Keratinocyte (primary cell): ENCODE measurements around the gene RASGEF1C. TPM values are rescaled to one million over a fixed set of nuclear protein-coding genes. Genes with fewer than 3 reads are reported as not detected.

Source experiments
- DNase-seq: peaks from one replicate; pipeline ENCODE4 v3.0.0-alpha.2; 2011; ENCODE audit warnings: low read depth, missing footprints, low spot score
- FAIRE-seq: peaks from 2 replicates; lab custom pipeline; 2011; peaks lifted over from hg19 to GRCh38; lab: Jason Lieb, UNC
- H2AFZ ChIP-seq: 2 replicates; pipeline ENCODE4 v1.6.0; 2012; ENCODE audit warnings: low read length, control low read depth, inconsistent platforms; ENCODE audit not compliant: control insufficient read depth
- H3K27ac ChIP-seq: 2 replicates; pipeline ENCODE4 v1.5.1; 2011; ENCODE audit warnings: low read length; ENCODE audit not compliant: control insufficient read depth, insufficient read depth
- H3K27me3 ChIP-seq: 3 replicates; pipeline ENCODE4 v1.6.0; 2011; ENCODE audit warnings: low read length; ENCODE audit not compliant: control insufficient read depth, insufficient read depth; ENCODE audit errors: extremely low read depth
- H3K36me3 ChIP-seq, 2 experiments: 2 replicates in 1 of 2; 3 replicates in 1 of 2; pipeline ENCODE4 v1.5.1; 2011; ENCODE audit warnings: low read length in 2 of 2, mild to moderate bottlenecking in 1 of 2; ENCODE audit not compliant: control insufficient read depth in 2 of 2, insufficient read depth in 2 of 2; ENCODE audit errors: extremely low read depth in 1 of 2
- H3K4me1 ChIP-seq: 3 replicates; pipeline ENCODE4 v1.5.1; 2011; ENCODE audit warnings: low read length; ENCODE audit not compliant: control insufficient read depth, insufficient read depth; ENCODE audit errors: extremely low read depth
- H3K4me2 ChIP-seq: 3 replicates; pipeline ENCODE4 v1.6.0; 2011; ENCODE audit warnings: low read depth, low read length; ENCODE audit not compliant: control insufficient read depth, insufficient read depth; ENCODE audit errors: extremely low read depth
- H3K4me3 ChIP-seq, 3 experiments: fragments of 200-600 bp in 1 of 3; sonication (generic) in 1 of 3; 2 replicates in 2 of 3; 3 replicates in 1 of 3; pipeline ENCODE4 v1.5.1; 2011 to 2016; ENCODE audit warnings: low read length in 3 of 3, mild to moderate bottlenecking in 3 of 3, control low read depth in 2 of 3, inconsistent platforms in 1 of 3, low read depth in 1 of 3, mixed read lengths in 1 of 3, mixed run types in 1 of 3, moderate library complexity in 1 of 3; ENCODE audit not compliant: control insufficient read depth in 2 of 3, insufficient read depth in 2 of 3; ENCODE audit errors: extremely low read depth in 1 of 3
- H3K79me2 ChIP-seq: 2 replicates; pipeline ENCODE4 v1.6.0; 2012; ENCODE audit warnings: low read length; ENCODE audit not compliant: control insufficient read depth, insufficient read depth
- H3K9ac ChIP-seq: 3 replicates; pipeline ENCODE4 v1.6.0; 2011; ENCODE audit warnings: low read length; ENCODE audit not compliant: control insufficient read depth, insufficient read depth; ENCODE audit errors: extremely low read depth
- H3K9me1 ChIP-seq: 3 replicates; pipeline ENCODE4 v1.6.0; 2011; ENCODE audit warnings: low read length; ENCODE audit not compliant: control insufficient read depth, insufficient read depth; ENCODE audit errors: extremely low read depth
- H3K9me3 ChIP-seq: 2 replicates; pipeline ENCODE4 v1.5.1; 2012; ENCODE audit warnings: low read depth, low read length; ENCODE audit not compliant: control insufficient read depth
- H4K20me1 ChIP-seq: 3 replicates; pipeline ENCODE4 v1.6.0; 2011; ENCODE audit warnings: low read length; ENCODE audit not compliant: control insufficient read depth, insufficient read depth; ENCODE audit errors: extremely low read depth
- CTCF ChIP-seq, 3 experiments: IDR thresholded peaks in 1 of 3; conservative IDR thresholded peaks in 1 of 3; optimal IDR thresholded peaks in 1 of 3; 2 replicates in 2 of 3; 3 replicates in 1 of 3; pipeline versions ENCODE3 to v1.5.1; 2011; ENCODE audit warnings: low read length in 3 of 3, mild to moderate bottlenecking in 3 of 3, moderate library complexity in 2 of 3, control low read depth in 1 of 3, inconsistent platforms in 1 of 3; ENCODE audit not compliant: insufficient read depth in 2 of 3; ENCODE audit errors: extremely low read depth in 1 of 3
- EZH2 ChIP-seq: IDR thresholded peaks from one replicate; pipeline ENCODE4 v1.6.1; 2012; ENCODE audit warnings: inconsistent platforms, mild to moderate bottlenecking, low read length, moderate library complexity
- dilution Hi-C: fragments of 300-500 bp; cut with MboI; formaldehyde crosslinking; loops from one replicate; pipeline ENCODE4 v1.7.0; 2020; ENCODE audit warnings: low sequenced_read_pairs; ENCODE audit not compliant: extremely low pct_ligation_motif_present
- polyA plus RNA-seq, 5 experiments: library from polyadenylated mRNA; depleted of rRNA in 3 of 5; stranded (reverse) in 3 of 5; stranded (forward) in 1 of 5; unstranded in 1 of 5; fragments of >200 nt; gene quantifications; 1 replicate in 1 of 5; 2 replicates in 3 of 5; 3 replicates in 1 of 5; pipeline versions ENCODE4 v1.2.1 to v1.2.3, GENCODE V29; 2011 to 2012; ENCODE audit warnings: missing spikeins in 2 of 5, low read depth in 1 of 5, low replicate concordance in 1 of 5

The RASGEF1C gene
- polyA plus RNA-seq, 1 donor (not counting 4 experiments of a cell fraction or from before 2014, with no cell fraction given), result not detected

- no peak for FAIRE-seq
- H3K27ac ChIP-seq, result no peak overlapping the region
Observed at GRCh38 chr5:180179442-180180420, 29.3 kb downstream of the RASGEF1C start.

GRCh38 chr5:180178531-180179441, 30.2 kb downstream of the RASGEF1C start:
- no peak overlapping the region for H2AFZ ChIP-seq
- no peak overlapping the region for H3K4me2 ChIP-seq
- H3K9me1 ChIP-seq, result no peaks in the 10 kb centered on the region
- TF ChIP-seq EZH2, result no peak
- TF ChIP-seq CTCF (optimal IDR thresholded peaks at IDR 0.05 in 1 of 3, IDR thresholded peaks at IDR 0.05 in 1 of 3, conservative IDR thresholded peaks at IDR 0.05 in 1 of 3; ENCODE audit: extremely low read depth in 1 of 3, insufficient read depth in 2 of 3, low read length in 3 of 3), result no peak
- no peaks in the 10 kb centered on the region for H3K9me3 ChIP-seq
- H3K9ac ChIP-seq, result no peak overlapping the region
- no peak for DNase-seq
- dilution Hi-C loops, result no loop called here
- H3K79me2 ChIP-seq, result no peaks in the 10 kb centered on the region
- no peaks in the 10 kb centered on the region for H3K4me1 ChIP-seq
- no peak overlapping the region for H3K27ac ChIP-seq
- H3K4me3 ChIP-seq, result no peak overlapping the region
- H3K36me3 ChIP-seq, result no peaks in the 10 kb centered on the region
- H3K27me3 ChIP-seq, result peaks cover 10% of the 10 kb centered on the region
- no peak for FAIRE-seq
- H4K20me1 ChIP-seq, result no peaks in the 10 kb centered on the region

More at GRCh38 chr5:180179442-180180420, 29.3 kb downstream of the RASGEF1C start:
- DNase-seq, result no peak
- H3K4me3 ChIP-seq, result no peak overlapping the region
- H3K4me1 ChIP-seq, result no peaks in the 10 kb centered on the region
- no peaks in the 10 kb centered on the region for H3K9me3 ChIP-seq
- TF ChIP-seq CTCF (optimal IDR thresholded peaks at IDR 0.05 in 1 of 3, IDR thresholded peaks at IDR 0.05 in 1 of 3, conservative IDR thresholded peaks at IDR 0.05 in 1 of 3; ENCODE audit: extremely low read depth in 1 of 3, insufficient read depth in 2 of 3, low read length in 3 of 3), result no peak
- TF ChIP-seq EZH2, result no peak
- H4K20me1 ChIP-seq, result no peaks in the 10 kb centered on the region
- H2AFZ ChIP-seq, result no peak overlapping the region
- H3K36me3 ChIP-seq, result no peaks in the 10 kb centered on the region
- H3K79me2 ChIP-seq, result no peaks in the 10 kb centered on the region
- no peak overlapping the region for H3K9ac ChIP-seq
- no peaks in the 10 kb centered on the region for H3K9me1 ChIP-seq
- no peak overlapping the region for H3K4me2 ChIP-seq
- dilution Hi-C loops, result no loop called here
- peaks cover 10% of the 10 kb centered on the region for H3K27me3 ChIP-seq
